Neuronal stem cell (in vitro differentiated cells): ENCODE data around the gene UBAC2.

Experiments used
- DNase-seq: peaks from one replicate; pipeline ENCODE4 v3.0.0-alpha.2; 2013; ENCODE audit warnings: low spot score
- H2AFZ ChIP-seq: one replicate; pipeline ENCODE4 v1.6.1; 2013; ENCODE audit warnings: mild to moderate bottlenecking, low read length, inconsistent platforms
- H2AK5ac ChIP-seq: 2 replicates; pipeline ENCODE4 v1.6.1; 2013; ENCODE audit warnings: low read depth, mild to moderate bottlenecking, inconsistent platforms, low read length, moderate library complexity, mixed read lengths
- H2BK120ac ChIP-seq: 2 replicates; pipeline ENCODE4 v1.6.1; 2013; ENCODE audit warnings: low read depth, mild to moderate bottlenecking, inconsistent platforms, low read length, moderate library complexity, mixed read lengths
- H2BK12ac ChIP-seq: one replicate; pipeline ENCODE4 v1.6.1; 2013; ENCODE audit warnings: low read length, inconsistent platforms
- H2BK15ac ChIP-seq: 2 replicates; pipeline ENCODE4 v1.6.1; 2013; ENCODE audit warnings: mild to moderate bottlenecking, low read length, inconsistent platforms, mixed read lengths
- H2BK5ac ChIP-seq: one replicate; pipeline ENCODE4 v1.6.1; 2013; ENCODE audit warnings: inconsistent platforms, mild to moderate bottlenecking, low read length, moderate library complexity
- H3K14ac ChIP-seq: one replicate; pipeline ENCODE4 v1.6.1; 2013; ENCODE audit warnings: low read length, inconsistent platforms
- H3K18ac ChIP-seq: 2 replicates; pipeline ENCODE4 v1.6.1; 2013; ENCODE audit warnings: low read length, inconsistent platforms
- H3K23ac ChIP-seq: 2 replicates; pipeline ENCODE4 v1.6.1; 2013; ENCODE audit warnings: low read depth, mild to moderate bottlenecking, mixed read lengths, low read length, inconsistent platforms; ENCODE audit not compliant: poor library complexity
- H3K27ac ChIP-seq: replicated peaks from 3 replicates; pipeline ENCODE4 v1.5.1; 2013; ENCODE audit warnings: low read length, inconsistent platforms
- H3K27me3 ChIP-seq, 3 experiments: 2 replicates each; pipeline ENCODE4 v1.6.1; 2013; ENCODE audit warnings: low read length in 3 of 3, mild to moderate bottlenecking in 2 of 3, inconsistent platforms in 1 of 3, low read depth in 1 of 3, mixed read lengths in 1 of 3, moderate library complexity in 1 of 3; ENCODE audit not compliant: control insufficient read depth in 3 of 3, insufficient read depth in 3 of 3
- H3K36me3 ChIP-seq, 2 donors: replicated peaks in 1 of 2; 2 replicates each; pipeline ENCODE4 v1.6.1; 2013; ENCODE audit warnings: low read length in 2 of 2; ENCODE audit not compliant: control insufficient read depth in 2 of 2, insufficient read depth in 2 of 2
- H3K4ac ChIP-seq: 2 replicates; pipeline ENCODE4 v1.6.1; 2013; ENCODE audit warnings: inconsistent platforms, mild to moderate bottlenecking, low read length, moderate library complexity
- H3K4me1 ChIP-seq, 2 donors: 1 replicate in 1 of 2; 2 replicates in 1 of 2; pipeline ENCODE4 v1.6.1; 2013; ENCODE audit warnings: low read length in 2 of 2, low read depth in 1 of 2; ENCODE audit not compliant: control insufficient read depth in 2 of 2, insufficient read depth in 1 of 2
- H3K4me2 ChIP-seq: one replicate; pipeline ENCODE4 v1.6.1; 2013; ENCODE audit warnings: mild to moderate bottlenecking, low read length, inconsistent platforms; ENCODE audit not compliant: insufficient read depth, poor library complexity, severe bottlenecking
- H3K4me3 ChIP-seq, 2 donors: 2 replicates each; pipeline ENCODE4 v1.5.1; 2013; ENCODE audit warnings: low read length in 2 of 2, mild to moderate bottlenecking in 2 of 2, inconsistent platforms in 1 of 2, moderate library complexity in 1 of 2
- H3K79me1 ChIP-seq: one replicate; pipeline ENCODE4 v1.6.1; 2013; ENCODE audit warnings: low read depth, mild to moderate bottlenecking, inconsistent platforms, low read length, moderate library complexity
- H3K9ac ChIP-seq: one replicate; pipeline ENCODE4 v1.6.1; 2013; ENCODE audit warnings: mild to moderate bottlenecking, low read depth, low read length, inconsistent platforms; ENCODE audit not compliant: poor library complexity
- H3K9me3 ChIP-seq, 2 donors: replicated peaks in 1 of 2; 2 replicates each; pipeline versions ENCODE3 to v1.6.1; 2013; ENCODE audit warnings: low read length in 2 of 2, mild to moderate bottlenecking in 2 of 2, inconsistent platforms in 1 of 2, low read depth in 1 of 2, mixed read lengths in 1 of 2, moderate library complexity in 1 of 2; ENCODE audit not compliant: control insufficient read depth in 2 of 2, insufficient read depth in 1 of 2
- H4K8ac ChIP-seq: one replicate; pipeline ENCODE4 v1.6.1; 2013; ENCODE audit warnings: low read depth, mild to moderate bottlenecking, inconsistent platforms, low read length, moderate library complexity
- H4K91ac ChIP-seq: one replicate; pipeline ENCODE4 v1.6.1; 2013; ENCODE audit warnings: low read length, low read depth, mild to moderate bottlenecking, inconsistent platforms; ENCODE audit not compliant: poor library complexity
- WGBS, 2 donors: extraction: QIAGEN DNeasy Blood & Tissue Kit; methylation state at CpG; one replicate each; pipeline ENCODE4 v1.1.7; 2013; ENCODE audit warnings: missing lambda C conversion rate in 2 of 2, mixed read lengths in 1 of 2; ENCODE audit not compliant: insufficient read length in 2 of 2, insufficient replicate concordance in 1 of 2; ENCODE audit errors: extremely low coverage in 2 of 2; 5-methylcytosine and 5-hydroxymethylcytosine counted together

Gene UBAC2

GRCh38 chr13:99176309-99177276 lies 24.1 kb upstream of the UBAC2 start:
- no peak overlapping the region for H4K8ac ChIP-seq
- H3K27ac ChIP-seq: no peak overlapping the region
- H2AFZ ChIP-seq: no peak overlapping the region
- no peak overlapping the region for H3K4ac ChIP-seq
- H3K23ac ChIP-seq: no peak overlapping the region
- no peak overlapping the region for H2BK15ac ChIP-seq
- no peak overlapping the region for H3K9ac ChIP-seq
- no peaks in the 10 kb centered on the region for H3K9me3 ChIP-seq
- no peaks in the 10 kb centered on the region for H3K79me1 ChIP-seq
- whole genome bisulfite sequencing, 2 donors: no CpG with 5 or more reads among the region's 24 CpGs
- no peaks in the 10 kb centered on the region for H3K36me3 ChIP-seq
- no peaks in the 10 kb centered on the region for H3K4me1 ChIP-seq
- no peak overlapping the region for H2BK12ac ChIP-seq
- no peak overlapping the region for H3K18ac ChIP-seq
- H3K4me3 ChIP-seq: no peak overlapping the region
- H3K27me3 ChIP-seq: peaks cover 0 to 2% (median 0%) of the 10 kb centered on the region in 3 experiments
- no peak overlapping the region for H4K91ac ChIP-seq
- H2AK5ac ChIP-seq: no peak overlapping the region
- H3K4me2 ChIP-seq: no peak overlapping the region
- no peak overlapping the region for H2BK5ac ChIP-seq
- H3K14ac ChIP-seq: no peak overlapping the region
- no peak overlapping the region for H2BK120ac ChIP-seq
- peak; percentile 59 for DNase-seq

GRCh38 chr13:99178636-99179035 lies 22.0 kb upstream of the UBAC2 start:
- Histone ChIP-seq H3K9me3 (no peaks in the 10 kb centered on the region), H3K4me1 (no peaks in the 10 kb centered on the region), H4K91ac (no peak overlapping the region), H4K8ac (no peak overlapping the region), H3K36me3 (no peaks in the 10 kb centered on the region), H3K4ac (no peak overlapping the region), H3K27ac (no peak overlapping the region), H3K4me2 (no peak overlapping the region), H3K14ac (no peak overlapping the region), H2BK5ac (no peak overlapping the region), H2BK15ac (no peak overlapping the region), H2BK120ac (no peak overlapping the region), H3K27me3 (peaks cover 0 to 2% (median 0%) of the 10 kb centered on the region in 3 experiments), H2AK5ac (no peak overlapping the region), H3K9ac (no peak overlapping the region), H2AFZ (no peak overlapping the region), H2BK12ac (no peak overlapping the region), H3K18ac (no peak overlapping the region), H3K23ac (no peak overlapping the region), H3K79me1 (no peaks in the 10 kb centered on the region), H3K4me3 (no peak overlapping the region)
- WGBS, 2 donors: no CpG with 5 or more reads among the region's 4 CpGs
- no peak for DNase-seq

GRCh38 chr13:99179460-99179859 lies 21.2 kb upstream of the UBAC2 start:
- H3K23ac ChIP-seq: no peak overlapping the region
- H4K8ac ChIP-seq: no peak overlapping the region
- H2BK5ac ChIP-seq: no peak overlapping the region
- no peak overlapping the region for H3K14ac ChIP-seq
- H3K27me3 ChIP-seq: peaks cover 0 to 2% (median 0%) of the 10 kb centered on the region in 3 experiments
- H3K27ac ChIP-seq: no peak overlapping the region
- no peak overlapping the region for H2BK120ac ChIP-seq
- H3K4me2 ChIP-seq: no peak overlapping the region
- H3K79me1 ChIP-seq: no peaks in the 10 kb centered on the region
- no peak overlapping the region for H2BK12ac ChIP-seq
- H3K36me3 ChIP-seq: no peaks in the 10 kb centered on the region
- no peak overlapping the region for H3K4me3 ChIP-seq
- no CpG with 5 or more reads among the region's 3 CpGs for WGBS, 2 donors
- H4K91ac ChIP-seq: no peak overlapping the region
- no peaks in the 10 kb centered on the region for H3K4me1 ChIP-seq
- no peak overlapping the region for H3K4ac ChIP-seq
- H2AFZ ChIP-seq: no peak overlapping the region
- no peaks in the 10 kb centered on the region for H3K9me3 ChIP-seq
- H2BK15ac ChIP-seq: no peak overlapping the region
- no peak overlapping the region for H2AK5ac ChIP-seq
- no peak overlapping the region for H3K9ac ChIP-seq
- H3K18ac ChIP-seq: no peak overlapping the region
- DNase-seq: no peak

GRCh38 chr13:99182439-99182838 lies 18.2 kb upstream of the UBAC2 start:
- Histone ChIP-seq H3K9ac (no peak overlapping the region), H4K91ac (no peak overlapping the region), H2BK12ac (no peak overlapping the region), H2BK15ac (no peak overlapping the region), H4K8ac (no peak overlapping the region), H2BK120ac (no peak overlapping the region), H3K36me3 (no peaks in the 10 kb centered on the region), H3K18ac (no peak overlapping the region), H3K4me3 (no peak overlapping the region), H2AK5ac (no peak overlapping the region), H3K79me1 (no peaks in the 10 kb centered on the region), H3K14ac (no peak overlapping the region), H3K27ac (no peak overlapping the region), H3K27me3 (peaks cover 0 to 2% (median 0%) of the 10 kb centered on the region in 3 experiments), H3K9me3 (no peaks in the 10 kb centered on the region), H3K4me2 (no peak overlapping the region), H3K4ac (no peak overlapping the region), H2AFZ (no peak overlapping the region), H3K4me1 (no peaks in the 10 kb centered on the region), H3K23ac (no peak overlapping the region), H2BK5ac (no peak overlapping the region)
- WGBS, 2 donors: no CpG with 5 or more reads among the region's 1 CpG
- peak; percentile 31 for DNase-seq
